ENCODE data around the gene RAP1GAP.

RAP1GAP gene

DNA sequence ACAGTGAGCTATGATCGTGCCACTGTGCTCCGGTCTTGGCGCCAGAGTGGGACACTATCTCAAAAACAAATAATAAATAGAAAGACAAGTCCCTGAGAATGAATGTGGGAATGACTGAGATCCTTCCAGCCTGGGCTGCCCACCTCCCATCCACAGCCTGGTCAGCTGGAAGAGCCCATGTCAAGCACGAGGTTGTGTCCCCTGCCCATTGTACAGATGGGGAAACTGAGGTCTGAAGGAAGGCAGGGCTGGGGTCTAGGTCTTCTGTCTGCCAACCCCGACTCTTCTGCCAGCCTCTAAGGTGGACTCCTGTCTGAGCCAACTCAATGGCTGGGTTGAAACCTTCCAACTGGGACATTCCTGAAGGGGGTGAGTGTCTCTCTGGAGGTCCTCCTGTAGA lies 79.5 kb downstream of the RAP1GAP start:
- no peak for DNase-seq

DNA sequence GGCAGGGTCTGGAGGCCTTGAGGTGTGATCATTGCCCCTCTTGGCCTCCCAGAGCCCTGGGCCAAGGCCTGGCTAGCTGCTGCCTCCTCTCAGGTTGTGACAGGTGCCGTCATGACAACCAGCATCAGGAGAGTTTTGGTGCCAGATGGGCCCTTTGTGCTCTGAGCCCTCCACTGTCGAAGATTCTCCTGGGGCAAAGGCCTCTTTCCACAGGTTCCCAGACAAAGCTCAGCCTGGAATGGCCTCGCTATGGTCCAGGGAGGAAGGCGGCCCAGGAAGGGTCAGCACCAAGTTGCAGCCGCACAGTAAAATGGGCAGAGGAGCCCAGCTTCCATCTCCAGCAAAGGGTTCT lies 81.6 kb downstream of the RAP1GAP start:
- DNase-seq, result no peak

DNA sequence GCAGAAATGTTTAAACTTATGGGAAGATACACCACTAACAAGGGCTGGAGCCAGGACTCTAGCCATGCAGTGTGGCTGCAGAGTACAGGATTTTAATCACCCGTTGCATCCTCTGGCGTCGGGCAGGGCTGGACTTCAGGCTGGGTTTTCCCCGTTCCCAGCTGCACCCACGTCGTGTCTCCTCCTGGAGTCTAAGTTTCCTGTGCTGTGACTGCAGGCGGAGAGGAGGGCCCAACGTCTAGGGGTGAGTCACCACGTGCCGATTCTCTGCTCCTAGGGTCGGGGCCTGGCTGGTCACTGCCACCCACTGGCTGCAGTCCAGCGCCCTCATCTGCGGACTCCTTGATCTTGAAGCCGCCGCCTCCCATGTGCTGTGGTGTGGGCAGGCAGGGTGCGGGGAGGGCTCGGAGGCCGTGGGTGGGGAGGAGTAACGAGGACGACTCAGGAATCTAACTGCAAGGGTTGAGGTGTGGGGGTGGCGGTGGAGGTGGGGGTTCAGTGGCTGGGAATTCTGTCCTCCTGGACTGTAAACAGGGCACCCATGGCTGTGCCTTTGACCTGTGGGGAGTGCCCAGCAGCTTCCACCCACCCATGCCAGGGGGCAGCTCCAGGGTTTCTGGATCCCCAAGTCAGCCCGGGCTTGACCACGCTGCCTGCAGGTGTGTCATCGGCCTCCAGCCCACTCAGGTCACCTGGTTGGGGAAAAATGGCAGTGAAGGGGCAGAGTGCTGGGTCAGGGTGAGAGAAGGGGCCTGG lies 82.1 kb downstream of the RAP1GAP start:
- DNase-seq, result no peak

- DNase-seq, result no peak
Observed at GRCh38 chr1:21586222-21586621, 82.9 kb downstream of the RAP1GAP start.

- no peak for DNase-seq
Observed at GRCh38 chr1:21585037-21585436, 84.1 kb downstream of the RAP1GAP start.

GRCh38 chr1:21584096-21584495 lies 85.1 kb downstream of the RAP1GAP start:
- no peak for DNase-seq

DNA sequence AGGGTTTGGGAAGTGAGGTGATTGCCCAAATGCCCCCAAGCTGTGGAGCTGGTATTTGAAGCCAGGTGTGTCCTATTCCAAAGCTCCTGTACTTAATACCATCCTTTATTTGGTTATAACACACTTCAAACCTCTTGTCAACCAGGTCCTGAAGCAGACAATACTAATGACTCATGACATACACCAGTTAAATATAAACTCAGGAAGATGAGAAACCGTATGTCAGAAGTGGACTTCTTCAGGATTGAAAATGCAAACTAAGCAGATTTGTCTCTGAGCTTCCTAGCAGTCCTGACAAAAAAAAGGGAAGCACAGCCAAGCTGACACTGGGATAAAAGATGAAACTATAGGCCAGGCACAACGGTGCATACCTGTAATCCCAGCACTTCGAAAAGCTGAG lies 89.4 kb downstream of the RAP1GAP start:
- DNase-seq, result no peak

GRCh38 chr1:21577933-21578332 lies 91.2 kb downstream of the RAP1GAP start:
- DNase-seq, result no peak

- no peak for DNase-seq
Observed at GRCh38 chr1:21577324-21577723, 91.8 kb downstream of the RAP1GAP start.

- no peak for DNase-seq
Observed at GRCh38 chr1:21576798-21577187, 92.4 kb downstream of the RAP1GAP start.

GRCh38 chr1:21576031-21576797 lies 92.9 kb downstream of the RAP1GAP start:
- no peak for DNase-seq

DNA sequence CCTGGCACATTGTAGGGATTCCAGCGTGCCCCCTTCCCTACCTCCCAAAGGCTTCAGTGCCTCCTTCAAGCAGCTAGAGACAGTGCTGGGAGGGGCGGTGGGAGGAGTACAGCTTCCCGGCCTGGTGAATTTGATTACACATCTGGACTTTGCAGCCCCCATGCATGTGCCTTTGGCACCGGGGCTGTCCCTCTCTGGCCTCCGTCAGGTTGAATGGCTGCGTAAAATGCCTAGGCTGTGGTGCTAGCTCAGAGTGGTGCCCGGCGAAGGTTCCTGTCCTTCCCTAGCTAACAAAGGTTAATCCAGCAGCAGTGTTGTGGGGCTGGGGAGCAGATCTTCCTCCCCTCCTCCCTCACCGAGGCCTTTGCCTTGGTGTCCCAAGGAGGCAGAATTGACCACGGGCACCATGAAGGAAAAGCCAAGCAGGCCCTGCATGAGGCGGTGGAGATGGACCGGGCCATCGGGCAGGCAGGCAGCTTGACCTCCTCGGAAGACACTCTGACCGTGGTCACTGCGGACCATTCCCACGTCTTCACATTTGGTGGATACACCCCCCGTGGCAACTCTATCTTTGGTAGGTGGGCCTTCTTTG lies 93.7 kb downstream of the RAP1GAP start:
- DNase-seq, result no peak

- no peak for DNase-seq
Observed at GRCh38 chr1:21574466-21575151, 94.5 kb downstream of the RAP1GAP start.

DNA sequence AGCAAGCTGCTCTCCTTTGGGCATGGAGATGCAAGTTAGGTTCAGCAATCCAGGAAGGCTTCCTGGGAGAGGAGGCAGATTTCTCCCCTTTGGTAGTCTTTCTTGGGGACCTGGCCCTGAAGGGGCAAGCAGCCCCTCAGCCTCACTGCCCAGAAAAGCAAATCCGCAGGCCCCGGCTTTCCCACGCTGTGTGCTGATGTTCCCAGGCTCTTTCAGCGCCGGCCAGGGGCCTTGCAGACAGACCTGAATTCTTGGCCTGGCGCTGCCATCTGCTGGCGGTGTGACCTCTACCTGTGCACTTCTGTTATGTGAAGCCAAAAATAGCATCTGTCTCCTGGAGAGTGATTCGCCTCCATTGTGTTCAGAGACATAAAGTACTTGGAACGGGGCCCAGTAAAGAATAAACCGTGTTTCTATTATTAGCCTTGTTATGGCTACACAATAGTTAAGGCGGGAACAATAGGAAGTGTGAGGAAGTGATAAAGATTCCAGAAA lies 95.1 kb downstream of the RAP1GAP start:
- DNase-seq, result no peak

DNA sequence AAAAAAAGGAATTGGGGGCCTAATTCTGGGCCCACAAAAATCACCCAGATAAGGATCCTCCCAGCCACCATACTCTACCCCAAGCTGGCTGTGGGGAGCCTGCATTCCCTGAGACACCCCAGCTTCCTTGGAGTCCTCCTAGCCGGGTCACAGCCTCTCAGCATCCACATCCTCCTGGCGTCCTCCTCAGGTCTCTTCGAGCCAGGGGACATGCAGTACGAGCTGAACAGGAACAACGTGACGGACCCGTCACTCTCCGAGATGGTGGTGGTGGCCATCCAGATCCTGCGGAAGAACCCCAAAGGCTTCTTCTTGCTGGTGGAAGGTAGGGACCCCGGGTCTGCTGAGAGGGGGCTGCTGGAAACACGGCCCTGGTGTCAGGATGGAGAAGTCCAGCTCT lies 95.7 kb downstream of the RAP1GAP start:
- no peak for DNase-seq

GRCh38 chr1:21572735-21573277 lies 96.4 kb downstream of the RAP1GAP start:
- DNase-seq, result no peak

- DNase-seq, result no peak
Observed at GRCh38 chr1:21572221-21572620, 96.9 kb downstream of the RAP1GAP start.

- DNase-seq, result no peak
Observed at GRCh38 chr1:21570885-21571284, 98.3 kb downstream of the RAP1GAP start.

- DNase-seq, result no peak
Observed at GRCh38 chr1:21570528-21570875, 98.7 kb downstream of the RAP1GAP start.

GRCh38 chr1:21569820-21570527 lies 99.2 kb downstream of the RAP1GAP start:
- no peak for DNase-seq

- DNase-seq, result no peak
Observed at GRCh38 chr1:21568809-21569385, 100.3 kb downstream of the RAP1GAP start.
